ENCODE data around the gene CTRL. TPM values are rescaled to one million over a fixed set of nuclear protein-coding genes. Genes with fewer than 3 reads are reported as not detected.
A peak's percentile ranks its signal among the peaks of the same experiment; 100 is the strongest.

The CTRL gene
- total and polyA plus RNA-seq, 5 donors from 2014 or later: 0.21 to 8.0 (median 1.1) TPM

- Mint-ChIP-seq H3K27ac (no peak overlapping the region), H3K4me3 (no peak overlapping the region), H3K9me3 (peaks cover 0 to 1% (median 0%) of the 10 kb centered on the region in 7 donors), H3K36me3 (peaks cover under 1% of the 10 kb centered on the region), H3K4me1 (peaks cover 0 to 26% (median 11%) of the 10 kb centered on the region in 4 donors), H3K27me3 (no peaks in the 10 kb centered on the region)
- Histone ChIP-seq H3K4me1 (ENCODE audit: control insufficient read depth, insufficient read depth, low read length, poor library complexity, severe bottlenecking) (peaks cover 13% of the 10 kb centered on the region), H3K4me3 (ENCODE audit: low read depth, low read length) (no peak overlapping the region), H3K27ac (ENCODE audit: insufficient read depth, low read length, poor library complexity, severe bottlenecking) (no peak overlapping the region), H3K36me3 (ENCODE audit: control insufficient read depth, insufficient read depth, low read length) (peaks cover 41% of the 10 kb centered on the region), H3K27me3 (ENCODE audit: control insufficient read depth, insufficient read depth, low read length) (no peaks in the 10 kb centered on the region), H3K9me3 (ENCODE audit: control insufficient read depth in 2 of 2, low read length in 2 of 2) (no peaks in the 10 kb centered on the region)
- DNase-seq: no peak
- ATAC-seq (ENCODE audit: low read depth in 2 of 2): no peak
These were observed 1.5 kb downstream of the CTRL start for GRCh38 chr16:67930191-67930590.

- peaks cover 0 to 14% (median 3%) of the 10 kb centered on the region in 4 donors for H3K4me1 Mint-ChIP-seq
- Histone ChIP-seq H3K27ac (ENCODE audit: insufficient read depth, low read length, poor library complexity, severe bottlenecking) (no peak overlapping the region), H3K4me3 (ENCODE audit: low read depth, low read length) (no peak overlapping the region), H3K27me3 (ENCODE audit: control insufficient read depth, insufficient read depth, low read length) (no peaks in the 10 kb centered on the region), H3K36me3 (ENCODE audit: control insufficient read depth, insufficient read depth, low read length) (peaks cover 26% of the 10 kb centered on the region), H3K4me1 (ENCODE audit: control insufficient read depth, insufficient read depth, low read length, poor library complexity, severe bottlenecking) (peaks cover 6% of the 10 kb centered on the region), H3K9me3 (ENCODE audit: control insufficient read depth in 2 of 2, low read length in 2 of 2) (no peaks in the 10 kb centered on the region)
- no peaks in the 10 kb centered on the region for H3K36me3 Mint-ChIP-seq
- ATAC-seq (ENCODE audit: low read depth in 2 of 2) (peak; percentile 73 to 78), DNase-seq (peak; percentile 61 to 78 (median 77))
- H3K27ac Mint-ChIP-seq: peak overlapping the region in 2 of 3 donors; percentile 31 to 38
- no peaks in the 10 kb centered on the region for H3K27me3 Mint-ChIP-seq
- no peak overlapping the region for H3K4me3 Mint-ChIP-seq
- peaks cover 0 to 1% (median 0%) of the 10 kb centered on the region in 7 donors for H3K9me3 Mint-ChIP-seq
These were observed 2.9 kb downstream of the CTRL start for GRCh38 chr16:67928561-67929364.

GRCh38 chr16:67928147-67928546 is 3.5 kb downstream of the CTRL start:
- Mint-ChIP-seq H3K9me3 (peaks cover 0 to 1% (median 0%) of the 10 kb centered on the region in 7 donors), H3K4me3 (no peak overlapping the region), H3K4me1 (peaks cover 0 to 11% (median 2%) of the 10 kb centered on the region in 4 donors), H3K27me3 (no peaks in the 10 kb centered on the region), H3K27ac (peak overlapping the region in 1 of 3 donors; percentile 31), H3K36me3 (no peaks in the 10 kb centered on the region)
- Histone ChIP-seq H3K9me3 (ENCODE audit: control insufficient read depth in 2 of 2, low read length in 2 of 2) (no peaks in the 10 kb centered on the region), H3K4me1 (ENCODE audit: control insufficient read depth, insufficient read depth, low read length, poor library complexity, severe bottlenecking) (peaks cover 6% of the 10 kb centered on the region), H3K27ac (ENCODE audit: insufficient read depth, low read length, poor library complexity, severe bottlenecking) (no peak overlapping the region), H3K4me3 (ENCODE audit: low read depth, low read length) (no peak overlapping the region), H3K36me3 (ENCODE audit: control insufficient read depth, insufficient read depth, low read length) (peaks cover 25% of the 10 kb centered on the region), H3K27me3 (ENCODE audit: control insufficient read depth, insufficient read depth, low read length) (no peaks in the 10 kb centered on the region)
- no peak for ATAC-seq (ENCODE audit: low read depth in 2 of 2)
- no peak for DNase-seq

DNA sequence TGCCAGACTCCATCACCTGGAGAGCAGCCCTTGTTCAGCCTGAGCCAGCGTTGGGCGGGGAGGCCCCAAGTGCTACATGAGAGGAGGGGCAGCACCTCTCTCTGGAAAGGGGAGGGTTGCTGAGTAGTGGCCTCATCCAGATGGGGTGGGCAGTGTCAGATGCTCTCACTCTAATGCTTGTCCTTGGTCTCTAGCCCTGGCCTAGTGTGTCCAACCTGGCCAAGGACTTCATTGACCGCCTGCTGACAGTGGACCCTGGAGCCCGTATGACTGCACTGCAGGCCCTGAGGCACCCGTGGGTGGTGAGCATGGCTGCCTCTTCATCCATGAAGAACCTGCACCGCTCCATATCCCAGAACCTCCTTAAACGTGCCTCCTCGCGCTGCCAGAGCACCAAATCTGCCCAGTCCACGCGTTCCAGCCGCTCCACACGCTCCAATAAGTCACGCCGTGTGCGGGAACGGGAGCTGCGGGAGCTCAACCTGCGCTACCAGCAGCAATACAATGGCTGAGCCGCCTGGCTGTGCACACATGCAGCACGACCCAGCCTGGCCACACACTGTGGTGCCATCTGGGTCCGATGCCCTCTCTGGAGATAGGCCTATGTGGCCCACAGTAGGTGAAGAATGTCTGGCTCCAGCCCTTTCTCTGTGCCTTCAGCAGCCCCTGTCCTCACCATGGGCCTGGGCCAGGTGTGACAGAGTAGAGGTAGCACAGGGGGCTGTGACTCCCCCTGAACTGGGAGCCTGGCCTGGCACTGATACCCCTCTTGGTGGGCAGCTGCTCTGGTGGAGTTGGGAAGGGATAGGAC is 4.3 kb downstream of the CTRL start:
- H3K27ac Mint-ChIP-seq: no peak overlapping the region
- peaks cover 24% of the 10 kb centered on the region for H3K36me3 ChIP-seq (ENCODE audit: control insufficient read depth, insufficient read depth, low read length)
- no peaks in the 10 kb centered on the region for H3K27me3 Mint-ChIP-seq
- no peak for ATAC-seq (ENCODE audit: low read depth in 2 of 2)
- peaks cover 6% of the 10 kb centered on the region for H3K4me1 ChIP-seq (ENCODE audit: control insufficient read depth, insufficient read depth, low read length, poor library complexity, severe bottlenecking)
- peaks cover 0 to 11% (median 2%) of the 10 kb centered on the region in 4 donors for H3K4me1 Mint-ChIP-seq
- no peaks in the 10 kb centered on the region for H3K9me3 ChIP-seq (ENCODE audit: control insufficient read depth in 2 of 2, low read length in 2 of 2)
- no peaks in the 10 kb centered on the region for H3K27me3 ChIP-seq (ENCODE audit: control insufficient read depth, insufficient read depth, low read length)
- H3K4me3 Mint-ChIP-seq: no peak overlapping the region
- H3K27ac ChIP-seq (ENCODE audit: insufficient read depth, low read length, poor library complexity, severe bottlenecking): no peak overlapping the region
- H3K36me3 Mint-ChIP-seq: no peaks in the 10 kb centered on the region
- no peak overlapping the region for H3K4me3 ChIP-seq (ENCODE audit: low read depth, low read length)
- H3K9me3 Mint-ChIP-seq: peaks cover 0 to 1% (median 0%) of the 10 kb centered on the region in 7 donors
- no peak for DNase-seq

GRCh38 chr16:67926181-67926750 is 5.4 kb downstream of the CTRL start:
- Mint-ChIP-seq H3K36me3 (no peaks in the 10 kb centered on the region), H3K27me3 (no peaks in the 10 kb centered on the region), H3K4me3 (no peak overlapping the region), H3K9me3 (peaks cover 0 to 1% (median 0%) of the 10 kb centered on the region in 7 donors), H3K27ac (no peak overlapping the region), H3K4me1 (peaks cover 0 to 17% (median 2%) of the 10 kb centered on the region in 4 donors)
- Histone ChIP-seq H3K27me3 (ENCODE audit: control insufficient read depth, insufficient read depth, low read length) (no peaks in the 10 kb centered on the region), H3K36me3 (ENCODE audit: control insufficient read depth, insufficient read depth, low read length) (peaks cover 19% of the 10 kb centered on the region), H3K4me1 (ENCODE audit: control insufficient read depth, insufficient read depth, low read length, poor library complexity, severe bottlenecking) (peaks cover 6% of the 10 kb centered on the region), H3K4me3 (ENCODE audit: low read depth, low read length) (no peak overlapping the region), H3K9me3 (ENCODE audit: control insufficient read depth in 2 of 2, low read length in 2 of 2) (no peaks in the 10 kb centered on the region), H3K27ac (ENCODE audit: insufficient read depth, low read length, poor library complexity, severe bottlenecking) (no peak overlapping the region)
- DNase-seq (no peak), ATAC-seq (ENCODE audit: low read depth in 2 of 2) (no peak)

- no peaks in the 10 kb centered on the region for H3K9me3 Mint-ChIP-seq
- H3K27me3 Mint-ChIP-seq: no peaks in the 10 kb centered on the region
- DNase-seq (no peak), ATAC-seq (ENCODE audit: low read depth in 2 of 2) (no peak)
- H3K4me3 Mint-ChIP-seq: no peak overlapping the region
- H3K36me3 Mint-ChIP-seq: no peaks in the 10 kb centered on the region
- peaks cover 22% of the 10 kb centered on the region for H3K36me3 ChIP-seq (ENCODE audit: control insufficient read depth, insufficient read depth, low read length)
- H3K4me3 ChIP-seq (ENCODE audit: low read depth, low read length): no peak overlapping the region
- peaks cover 6% of the 10 kb centered on the region for H3K4me1 ChIP-seq (ENCODE audit: control insufficient read depth, insufficient read depth, low read length, poor library complexity, severe bottlenecking)
- H3K27ac ChIP-seq (ENCODE audit: insufficient read depth, low read length, poor library complexity, severe bottlenecking): no peak overlapping the region
- peaks cover 0 to 17% (median 2%) of the 10 kb centered on the region in 4 donors for H3K4me1 Mint-ChIP-seq
- H3K27ac Mint-ChIP-seq: peak overlapping the region in 1 of 3 donors; percentile 8
- H3K9me3 ChIP-seq (ENCODE audit: control insufficient read depth in 2 of 2, low read length in 2 of 2): no peaks in the 10 kb centered on the region
- H3K27me3 ChIP-seq (ENCODE audit: control insufficient read depth, insufficient read depth, low read length): no peaks in the 10 kb centered on the region
These were observed 7.3 kb downstream of the CTRL start for GRCh38 chr16:67924140-67924906.
